GM23338 (cell line): ENCODE data around the gene CD9. TPM values are rescaled to one million over a fixed set of nuclear protein-coding genes. Genes with fewer than 3 reads are reported as not detected.

ENCODE experiments used
- ATAC-seq: fragments of 200-7000 bp; cut with Tn5 transposase; 3 replicates; pipeline ENCODE4 v1.9.1; 2020
- DNase-seq: peaks from one replicate; pipeline ENCODE4 v3.0.0-alpha.2; 2015; ENCODE audit warnings: low spot score
- H2AFZ ChIP-seq: fragments of 200-600 bp; sonication (generic); 2 replicates; pipeline ENCODE4 v1.8.0; 2016; ENCODE audit warnings: antibody characterized with exemption, mild to moderate bottlenecking, moderate library complexity
- H3F3A ChIP-seq: fragments of 200-600 bp; sonication (generic); replicated peaks from 2 replicates; pipeline ENCODE4 v1.8.0; 2017; ENCODE audit warnings: antibody characterized with exemption, mixed run types, low read depth
- H3K27ac ChIP-seq: fragments of 200-600 bp; sonication (generic); 2 replicates; pipeline ENCODE4 v1.6.1; 2016; ENCODE audit warnings: low read depth
- H3K27me3 ChIP-seq: fragments of 200-600 bp; sonication (generic); 2 replicates; pipeline ENCODE4 v1.8.0; 2016; ENCODE audit warnings: mild to moderate bottlenecking, mixed run types, moderate library complexity; ENCODE audit not compliant: insufficient read depth
- H3K36me3 ChIP-seq: fragments of 200-600 bp; sonication (generic); 2 replicates; pipeline ENCODE4 v1.8.0; 2016; ENCODE audit warnings: mild to moderate bottlenecking; ENCODE audit not compliant: insufficient read depth
- H3K4me1 ChIP-seq: fragments of 200-600 bp; sonication (generic); 2 replicates; pipeline ENCODE4 v1.8.0; 2016; ENCODE audit warnings: mild to moderate bottlenecking, moderate library complexity; ENCODE audit not compliant: insufficient read depth
- H3K4me2 ChIP-seq: fragments of 200-600 bp; sonication (generic); 2 replicates; pipeline ENCODE4 v1.7.1; 2017; ENCODE audit warnings: mixed run types
- H3K4me3 ChIP-seq: fragments of 200-600 bp; sonication (generic); 2 replicates; pipeline ENCODE4 v1.6.1; 2016; ENCODE audit warnings: mixed run types
- H3K79me2 ChIP-seq: fragments of 200-600 bp; sonication (generic); replicated peaks from 2 replicates; pipeline ENCODE4 v1.8.0; 2017; ENCODE audit warnings: mild to moderate bottlenecking; ENCODE audit not compliant: insufficient read depth
- H3K9me2 ChIP-seq: fragments of 200-600 bp; sonication (generic); 2 replicates; pipeline ENCODE4 v1.8.0; 2017; ENCODE audit not compliant: insufficient read depth
- H4K20me1 ChIP-seq: fragments of 200-600 bp; sonication (generic); replicated peaks from 2 replicates; pipeline ENCODE4 v1.8.0; 2017; ENCODE audit warnings: mild to moderate bottlenecking; ENCODE audit not compliant: insufficient read depth
- H3K27ac Mint-ChIP-seq: 2 replicates; pipeline ENCODE4 v1.8.0; 2020; ENCODE audit warnings: inconsistent platforms, mild to moderate bottlenecking, moderate library complexity, mixed read lengths
- H3K27me3 Mint-ChIP-seq: 3 replicates; pipeline ENCODE4 v1.8.0; 2022; ENCODE audit warnings: low read depth, mild to moderate bottlenecking, moderate library complexity, mixed read lengths, inconsistent platforms; ENCODE audit not compliant: insufficient read depth, poor library complexity
- H3K36me3 Mint-ChIP-seq: 3 replicates; pipeline ENCODE4 v1.8.0; 2021; ENCODE audit warnings: low read depth, mild to moderate bottlenecking, inconsistent platforms, moderate library complexity, mixed read lengths
- H3K4me1 Mint-ChIP-seq: 3 replicates; pipeline ENCODE4 v1.8.0; 2020; ENCODE audit warnings: mild to moderate bottlenecking, inconsistent platforms, mixed read lengths
- H3K4me3 Mint-ChIP-seq: 3 replicates; pipeline ENCODE4 v1.8.0; 2021; ENCODE audit warnings: moderate library complexity, mild to moderate bottlenecking, inconsistent platforms, mixed read lengths
- H3K9me3 Mint-ChIP-seq: 3 replicates; pipeline ENCODE4 v1.8.0; 2020; ENCODE audit warnings: moderate library complexity, mild to moderate bottlenecking, inconsistent platforms, mixed read lengths
- CREB1 ChIP-seq: fragments of 250-450 bp; sonication (Bioruptor Pico); IDR thresholded peaks from 2 replicates; pipeline ENCODE4 v1.5.0; 2020; ENCODE audit warnings: low read depth, mild to moderate bottlenecking, moderate library complexity
- EZH2 ChIP-seq: fragments of 200-600 bp; sonication (generic); IDR thresholded peaks from one replicate; pipeline ENCODE4 v1.8.0; 2017; ENCODE audit warnings: antibody characterized with exemption, mild to moderate bottlenecking, low read depth; ENCODE audit not compliant: unreplicated experiment
- EZH2phosphoT487 ChIP-seq: fragments of 200-600 bp; sonication (generic); IDR thresholded peaks from one replicate; pipeline ENCODE4 v1.8.1; 2018; ENCODE audit warnings: antibody characterized with exemption; ENCODE audit not compliant: unreplicated experiment
- JUNB ChIP-seq: IDR thresholded peaks from one replicate; pipeline ENCODE4 v1.6.1; 2016; ENCODE audit warnings: antibody characterized with exemption; ENCODE audit not compliant: unreplicated experiment
- NANOG ChIP-seq: IDR thresholded peaks from 2 replicates; pipeline ENCODE4 v1.6.1; 2016; ENCODE audit warnings: antibody characterized with exemption, borderline replicate concordance
- POLR2AphosphoS5 ChIP-seq: IDR thresholded peaks from 2 replicates; pipeline ENCODE4 v1.6.1; 2016; ENCODE audit warnings: antibody characterized with exemption, low read depth
- STAT1 ChIP-seq: IDR thresholded peaks from one replicate; pipeline ENCODE4 v1.6.1; 2016; ENCODE audit warnings: antibody characterized with exemption; ENCODE audit not compliant: unreplicated experiment
- ZNF114 ChIP-seq: fragments of 250-450 bp; sonication (Bioruptor Pico); IDR thresholded peaks from 2 replicates; pipeline ENCODE4 v1.5.0; 2020; ENCODE audit warnings: mild to moderate bottlenecking, moderate library complexity
- ZNF331 ChIP-seq: fragments of 250-450 bp; sonication (Bioruptor Pico); IDR thresholded peaks from 2 replicates; pipeline ENCODE4 v1.5.0; 2020; ENCODE audit warnings: low read depth, mild to moderate bottlenecking, moderate library complexity
- polyA plus RNA-seq: library from polyadenylated mRNA; unstranded; fragments of >200 nt; fragmentation: Nextera tagmentation; extraction: Ambion mirVana; gene quantifications from 2 replicates; pipeline ENCODE4 v1.2.1, GENCODE V29; 2016
- total RNA-seq: library from RNA; depleted of rRNA; stranded (reverse); fragments of >200 nt; shearing (Covaris generic); gene quantifications from 2 replicates; pipeline ENCODE4 v1.2.3, GENCODE V29; 2014
- TF ChIP-seq, protein P1 (sequence below), 2 experiments: fragments of 200-600 bp in 1 of 2; sonication (generic) in 1 of 2; conservative IDR thresholded peaks; 2 replicates each; pipeline versions ENCODE4 v1.5.1 to v1.6.1; 2016 to 2017; ENCODE audit warnings: antibody characterized with exemption in 2 of 2, low read depth in 2 of 2, mild to moderate bottlenecking in 2 of 2, moderate library complexity in 1 of 2
- TF ChIP-seq, protein P2 (sequence below): IDR thresholded peaks from one replicate; pipeline ENCODE4 v1.6.1; 2018; ENCODE audit warnings: antibody characterized with exemption; ENCODE audit not compliant: unreplicated experiment
- TF ChIP-seq, protein P3 (sequence below): fragments of 250-450 bp; sonication (Bioruptor Pico); IDR thresholded peaks from 2 replicates; pipeline ENCODE4 v1.5.0; 2020; ENCODE audit warnings: mild to moderate bottlenecking, moderate library complexity
- TF ChIP-seq, protein P4 (sequence below): IDR thresholded peaks from 2 replicates; pipeline ENCODE4 v1.6.1; 2016; ENCODE audit warnings: antibody characterized with exemption

The CD9 gene
- total and polyA plus RNA-seq, 2 experiments from 2014 or later: 222 to 251 TPM

DNA sequence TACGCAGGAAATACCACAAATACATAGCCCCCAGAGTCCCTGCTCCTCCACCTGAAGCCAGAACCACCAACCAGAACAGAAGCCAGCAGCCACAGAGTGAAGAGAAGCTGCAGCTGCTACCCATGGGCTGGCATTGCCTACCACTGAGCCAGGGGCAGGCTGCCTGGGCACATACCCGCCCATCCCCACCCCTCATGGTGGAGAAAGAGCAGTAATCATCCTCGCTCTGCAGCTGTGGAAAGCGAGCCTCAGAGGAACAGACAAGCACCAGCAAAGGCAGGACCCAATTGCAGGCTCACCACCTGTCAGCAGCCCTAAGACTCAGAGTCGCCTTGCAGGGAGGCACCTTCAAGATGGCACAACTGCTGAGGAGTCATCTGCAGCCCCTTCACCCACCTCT, 11.2 kb upstream of the CD9 start:
- Histone ChIP-seq H3K27me3 (no peaks in the 10 kb centered on the region), H3F3A (no peaks in the 10 kb centered on the region), H2AFZ (no peak overlapping the region), H3K4me3 (no peak overlapping the region), H3K27ac (no peak overlapping the region), H4K20me1 (no peaks in the 10 kb centered on the region), H3K4me2 (no peak overlapping the region), H3K79me2 (no peaks in the 10 kb centered on the region), H3K4me1 (peaks cover 5% of the 10 kb centered on the region; the same call in 1 of the 2 replicates), H3K36me3 (no peaks in the 10 kb centered on the region), H3K9me2 (no peaks in the 10 kb centered on the region)
- Mint-ChIP-seq H3K36me3 (no peaks in the 10 kb centered on the region), H3K4me3 (no peak overlapping the region), H3K4me1 (peaks cover 24% of the 10 kb centered on the region), H3K27me3 (peaks cover 12% of the 10 kb centered on the region), H3K27ac (no peak overlapping the region), H3K9me3 (no peaks in the 10 kb centered on the region; the same call in 2 of the 3 replicates)
- no peak for TF ChIP-seq EZH2phosphoT487
- TF ChIP-seq NANOG: no peak
- no peak for TF ChIP-seq ZNF331 (CRISPR knock-in tag)
- TF ChIP-seq, protein P1, sequence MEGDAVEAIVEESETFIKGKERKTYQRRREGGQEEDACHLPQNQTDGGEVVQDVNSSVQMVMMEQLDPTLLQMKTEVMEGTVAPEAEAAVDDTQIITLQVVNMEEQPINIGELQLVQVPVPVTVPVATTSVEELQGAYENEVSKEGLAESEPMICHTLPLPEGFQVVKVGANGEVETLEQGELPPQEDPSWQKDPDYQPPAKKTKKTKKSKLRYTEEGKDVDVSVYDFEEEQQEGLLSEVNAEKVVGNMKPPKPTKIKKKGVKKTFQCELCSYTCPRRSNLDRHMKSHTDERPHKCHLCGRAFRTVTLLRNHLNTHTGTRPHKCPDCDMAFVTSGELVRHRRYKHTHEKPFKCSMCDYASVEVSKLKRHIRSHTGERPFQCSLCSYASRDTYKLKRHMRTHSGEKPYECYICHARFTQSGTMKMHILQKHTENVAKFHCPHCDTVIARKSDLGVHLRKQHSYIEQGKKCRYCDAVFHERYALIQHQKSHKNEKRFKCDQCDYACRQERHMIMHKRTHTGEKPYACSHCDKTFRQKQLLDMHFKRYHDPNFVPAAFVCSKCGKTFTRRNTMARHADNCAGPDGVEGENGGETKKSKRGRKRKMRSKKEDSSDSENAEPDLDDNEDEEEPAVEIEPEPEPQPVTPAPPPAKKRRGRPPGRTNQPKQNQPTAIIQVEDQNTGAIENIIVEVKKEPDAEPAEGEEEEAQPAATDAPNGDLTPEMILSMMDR (conservative IDR thresholded peaks at IDR 0.05; ENCODE audit: low read depth in 2 of 2): no peak
- no peak for TF ChIP-seq STAT1
- TF ChIP-seq, protein P2, sequence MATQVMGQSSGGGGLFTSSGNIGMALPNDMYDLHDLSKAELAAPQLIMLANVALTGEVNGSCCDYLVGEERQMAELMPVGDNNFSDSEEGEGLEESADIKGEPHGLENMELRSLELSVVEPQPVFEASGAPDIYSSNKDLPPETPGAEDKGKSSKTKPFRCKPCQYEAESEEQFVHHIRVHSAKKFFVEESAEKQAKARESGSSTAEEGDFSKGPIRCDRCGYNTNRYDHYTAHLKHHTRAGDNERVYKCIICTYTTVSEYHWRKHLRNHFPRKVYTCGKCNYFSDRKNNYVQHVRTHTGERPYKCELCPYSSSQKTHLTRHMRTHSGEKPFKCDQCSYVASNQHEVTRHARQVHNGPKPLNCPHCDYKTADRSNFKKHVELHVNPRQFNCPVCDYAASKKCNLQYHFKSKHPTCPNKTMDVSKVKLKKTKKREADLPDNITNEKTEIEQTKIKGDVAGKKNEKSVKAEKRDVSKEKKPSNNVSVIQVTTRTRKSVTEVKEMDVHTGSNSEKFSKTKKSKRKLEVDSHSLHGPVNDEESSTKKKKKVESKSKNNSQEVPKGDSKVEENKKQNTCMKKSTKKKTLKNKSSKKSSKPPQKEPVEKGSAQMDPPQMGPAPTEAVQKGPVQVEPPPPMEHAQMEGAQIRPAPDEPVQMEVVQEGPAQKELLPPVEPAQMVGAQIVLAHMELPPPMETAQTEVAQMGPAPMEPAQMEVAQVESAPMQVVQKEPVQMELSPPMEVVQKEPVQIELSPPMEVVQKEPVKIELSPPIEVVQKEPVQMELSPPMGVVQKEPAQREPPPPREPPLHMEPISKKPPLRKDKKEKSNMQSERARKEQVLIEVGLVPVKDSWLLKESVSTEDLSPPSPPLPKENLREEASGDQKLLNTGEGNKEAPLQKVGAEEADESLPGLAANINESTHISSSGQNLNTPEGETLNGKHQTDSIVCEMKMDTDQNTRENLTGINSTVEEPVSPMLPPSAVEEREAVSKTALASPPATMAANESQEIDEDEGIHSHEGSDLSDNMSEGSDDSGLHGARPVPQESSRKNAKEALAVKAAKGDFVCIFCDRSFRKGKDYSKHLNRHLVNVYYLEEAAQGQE: no peak
- TF ChIP-seq, protein P3, sequence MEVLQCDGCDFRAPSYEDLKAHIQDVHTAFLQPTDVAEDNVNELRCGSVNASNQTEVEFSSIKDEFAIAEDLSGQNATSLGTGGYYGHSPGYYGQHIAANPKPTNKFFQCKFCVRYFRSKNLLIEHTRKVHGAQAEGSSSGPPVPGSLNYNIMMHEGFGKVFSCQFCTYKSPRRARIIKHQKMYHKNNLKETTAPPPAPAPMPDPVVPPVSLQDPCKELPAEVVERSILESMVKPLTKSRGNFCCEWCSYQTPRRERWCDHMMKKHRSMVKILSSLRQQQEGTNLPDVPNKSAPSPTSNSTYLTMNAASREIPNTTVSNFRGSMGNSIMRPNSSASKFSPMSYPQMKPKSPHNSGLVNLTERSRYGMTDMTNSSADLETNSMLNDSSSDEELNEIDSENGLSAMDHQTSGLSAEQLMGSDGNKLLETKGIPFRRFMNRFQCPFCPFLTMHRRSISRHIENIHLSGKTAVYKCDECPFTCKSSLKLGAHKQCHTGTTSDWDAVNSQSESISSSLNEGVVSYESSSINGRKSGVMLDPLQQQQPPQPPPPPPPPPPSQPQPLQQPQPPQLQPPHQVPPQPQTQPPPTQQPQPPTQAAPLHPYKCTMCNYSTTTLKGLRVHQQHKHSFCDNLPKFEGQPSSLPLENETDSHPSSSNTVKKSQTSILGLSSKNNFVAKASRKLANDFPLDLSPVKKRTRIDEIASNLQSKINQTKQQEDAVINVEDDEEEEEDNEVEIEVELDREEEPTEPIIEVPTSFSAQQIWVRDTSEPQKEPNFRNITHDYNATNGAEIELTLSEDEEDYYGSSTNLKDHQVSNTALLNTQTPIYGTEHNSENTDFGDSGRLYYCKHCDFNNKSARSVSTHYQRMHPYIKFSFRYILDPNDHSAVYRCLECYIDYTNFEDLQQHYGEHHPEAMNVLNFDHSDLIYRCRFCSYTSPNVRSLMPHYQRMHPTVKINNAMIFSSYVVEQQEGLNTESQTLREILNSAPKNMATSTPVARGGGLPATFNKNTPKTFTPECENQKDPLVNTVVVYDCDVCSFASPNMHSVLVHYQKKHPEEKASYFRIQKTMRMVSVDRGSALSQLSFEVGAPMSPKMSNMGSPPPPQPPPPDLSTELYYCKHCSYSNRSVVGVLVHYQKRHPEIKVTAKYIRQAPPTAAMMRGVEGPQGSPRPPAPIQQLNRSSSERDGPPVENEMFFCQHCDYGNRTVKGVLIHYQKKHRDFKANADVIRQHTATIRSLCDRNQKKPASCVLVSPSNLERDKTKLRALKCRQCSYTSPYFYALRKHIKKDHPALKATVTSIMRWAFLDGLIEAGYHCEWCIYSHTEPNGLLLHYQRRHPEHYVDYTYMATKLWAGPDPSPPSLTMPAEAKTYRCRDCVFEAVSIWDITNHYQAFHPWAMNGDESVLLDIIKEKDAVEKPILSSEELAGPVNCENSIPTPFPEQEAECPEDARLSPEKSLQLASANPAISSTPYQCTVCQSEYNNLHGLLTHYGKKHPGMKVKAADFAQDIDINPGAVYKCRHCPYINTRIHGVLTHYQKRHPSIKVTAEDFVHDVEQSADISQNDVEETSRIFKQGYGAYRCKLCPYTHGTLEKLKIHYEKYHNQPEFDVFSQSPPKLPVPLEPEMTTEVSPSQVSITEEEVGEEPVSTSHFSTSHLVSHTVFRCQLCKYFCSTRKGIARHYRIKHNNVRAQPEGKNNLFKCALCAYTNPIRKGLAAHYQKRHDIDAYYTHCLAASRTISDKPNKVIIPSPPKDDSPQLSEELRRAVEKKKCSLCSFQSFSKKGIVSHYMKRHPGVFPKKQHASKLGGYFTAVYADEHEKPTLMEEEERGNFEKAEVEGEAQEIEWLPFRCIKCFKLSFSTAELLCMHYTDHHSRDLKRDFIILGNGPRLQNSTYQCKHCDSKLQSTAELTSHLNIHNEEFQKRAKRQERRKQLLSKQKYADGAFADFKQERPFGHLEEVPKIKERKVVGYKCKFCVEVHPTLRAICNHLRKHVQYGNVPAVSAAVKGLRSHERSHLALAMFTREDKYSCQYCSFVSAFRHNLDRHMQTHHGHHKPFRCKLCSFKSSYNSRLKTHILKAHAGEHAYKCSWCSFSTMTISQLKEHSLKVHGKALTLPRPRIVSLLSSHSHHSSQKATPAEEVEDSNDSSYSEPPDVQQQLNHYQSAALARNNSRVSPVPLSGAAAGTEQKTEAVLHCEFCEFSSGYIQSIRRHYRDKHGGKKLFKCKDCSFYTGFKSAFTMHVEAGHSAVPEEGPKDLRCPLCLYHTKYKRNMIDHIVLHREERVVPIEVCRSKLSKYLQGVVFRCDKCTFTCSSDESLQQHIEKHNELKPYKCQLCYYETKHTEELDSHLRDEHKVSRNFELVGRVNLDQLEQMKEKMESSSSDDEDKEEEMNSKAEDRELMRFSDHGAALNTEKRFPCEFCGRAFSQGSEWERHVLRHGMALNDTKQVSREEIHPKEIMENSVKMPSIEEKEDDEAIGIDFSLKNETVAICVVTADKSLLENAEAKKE (CRISPR knock-in tag): no peak
- no peak for TF ChIP-seq POLR2AphosphoS5
- no peak for TF ChIP-seq EZH2
- no peak for TF ChIP-seq CREB1 (CRISPR knock-in tag)
- no peak for TF ChIP-seq ZNF114 (CRISPR knock-in tag)
- TF ChIP-seq, protein P4, sequence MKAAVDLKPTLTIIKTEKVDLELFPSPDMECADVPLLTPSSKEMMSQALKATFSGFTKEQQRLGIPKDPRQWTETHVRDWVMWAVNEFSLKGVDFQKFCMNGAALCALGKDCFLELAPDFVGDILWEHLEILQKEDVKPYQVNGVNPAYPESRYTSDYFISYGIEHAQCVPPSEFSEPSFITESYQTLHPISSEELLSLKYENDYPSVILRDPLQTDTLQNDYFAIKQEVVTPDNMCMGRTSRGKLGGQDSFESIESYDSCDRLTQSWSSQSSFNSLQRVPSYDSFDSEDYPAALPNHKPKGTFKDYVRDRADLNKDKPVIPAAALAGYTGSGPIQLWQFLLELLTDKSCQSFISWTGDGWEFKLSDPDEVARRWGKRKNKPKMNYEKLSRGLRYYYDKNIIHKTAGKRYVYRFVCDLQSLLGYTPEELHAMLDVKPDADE: no peak
- TF ChIP-seq JUNB: no peak
- no peak for ATAC-seq
- no peak for DNase-seq
